GM21367 (cell line): Measurements from ENCODE around the gene CCL4.
"Not testable (repeated sequence)": the region's sequence is repeated elsewhere in the genome, so short reads cannot be mapped to it uniquely, and the experiment has no call there.

Experiments used
- ATAC-seq: cut with Tn5 transposase; IDR thresholded peaks from one replicate; pipeline ENCODE4 v1.9.1; 2021; ENCODE audit not compliant: unreplicated experiment

The CCL4 gene

GRCh38 chr17:36115649-36115977, 12.0 kb downstream of the CCL4 start:
- not testable (repeated sequence) for ATAC-seq

- ATAC-seq: no peak
Measured at GRCh38 chr17:36117505-36118382, 14.1 kb downstream of the CCL4 start.

- no peak for ATAC-seq
Measured at GRCh38 chr17:36118477-36119353, 15.1 kb downstream of the CCL4 start.

GRCh38 chr17:36120221-36120620, 16.6 kb downstream of the CCL4 start:
- no peak for ATAC-seq

- ATAC-seq: not testable (repeated sequence)
Measured at GRCh38 chr17:36121099-36121498, 17.5 kb downstream of the CCL4 start.

- no peak for ATAC-seq
Measured at GRCh38 chr17:36123431-36123830, 19.8 kb downstream of the CCL4 start.

GRCh38 chr17:36124879-36125824, 21.5 kb downstream of the CCL4 start:
- ATAC-seq: no peak

GRCh38 chr17:36127199-36127893, 23.7 kb downstream of the CCL4 start:
- ATAC-seq: peak; percentile 50

GRCh38 chr17:36127911-36128310, 24.3 kb downstream of the CCL4 start:
- ATAC-seq: no peak

- ATAC-seq: no peak
Measured at GRCh38 chr17:36128411-36128978, 24.9 kb downstream of the CCL4 start.

- no peak for ATAC-seq
Measured at GRCh38 chr17:36129616-36130015, 26.0 kb downstream of the CCL4 start.

GRCh38 chr17:36130346-36130745, 26.7 kb downstream of the CCL4 start:
- ATAC-seq: no peak

GRCh38 chr17:36131421-36131820, 27.8 kb downstream of the CCL4 start:
- ATAC-seq: no peak

- no peak for ATAC-seq
Measured at GRCh38 chr17:36131931-36132330, 28.3 kb downstream of the CCL4 start.

- ATAC-seq: no peak
Measured at GRCh38 chr17:36132421-36132831, 28.8 kb downstream of the CCL4 start.

GRCh38 chr17:36133602-36134236, 30.1 kb downstream of the CCL4 start:
- ATAC-seq: no peak

GRCh38 chr17:36135465-36135864, 31.8 kb downstream of the CCL4 start:
- ATAC-seq: no peak

GRCh38 chr17:36136036-36136435, 32.4 kb downstream of the CCL4 start:
- no peak for ATAC-seq

- ATAC-seq: no peak
Measured at GRCh38 chr17:36136439-36136838, 32.8 kb downstream of the CCL4 start.
